Ishikawa (cell line): Measurements from ENCODE around the gene TPRKB.

Experiments used
- CEBPB ChIP-seq: IDR thresholded peaks from 2 replicates; pipeline ENCODE4 v1.6.1; 2012
- CREB1 ChIP-seq: IDR thresholded peaks from 2 replicates; pipeline ENCODE4 v1.6.1; 2012; ENCODE audit warnings: low read depth
- EGR1 ChIP-seq: IDR thresholded peaks from 2 replicates; pipeline ENCODE4 v1.6.1; 2012
- EP300 ChIP-seq: IDR thresholded peaks from 2 replicates; pipeline ENCODE4 v1.6.1; 2012; ENCODE audit warnings: borderline replicate concordance
- FOXM1 ChIP-seq: IDR thresholded peaks from 2 replicates; pipeline ENCODE4 v1.6.1; 2012; ENCODE audit warnings: low read depth, borderline replicate concordance
- MAX ChIP-seq: IDR thresholded peaks from 2 replicates; pipeline ENCODE4 v1.6.1; 2012
- NFIC ChIP-seq: IDR thresholded peaks from 2 replicates; pipeline ENCODE4 v1.6.1; 2012
- RAD21 ChIP-seq: IDR thresholded peaks from 2 replicates; pipeline ENCODE4 v1.6.1; 2012; ENCODE audit warnings: low read depth
- REST ChIP-seq: IDR thresholded peaks from 2 replicates; pipeline ENCODE4 v1.6.1; 2012; ENCODE audit warnings: low read depth, mild to moderate bottlenecking
- TAF1 ChIP-seq: IDR thresholded peaks from 2 replicates; pipeline ENCODE4 v1.6.1; 2012; ENCODE audit warnings: low read depth, mild to moderate bottlenecking
- TCF12 ChIP-seq: IDR thresholded peaks from 2 replicates; pipeline ENCODE4 v1.6.1; 2012; ENCODE audit warnings: low read depth
- TEAD4 ChIP-seq: IDR thresholded peaks from 2 replicates; pipeline ENCODE4 v1.6.1; 2012
- USF1 ChIP-seq: IDR thresholded peaks from 2 replicates; pipeline ENCODE4 v1.6.1; 2012
- YY1 ChIP-seq: IDR thresholded peaks from 2 replicates; pipeline ENCODE4 v1.6.1; 2012; ENCODE audit warnings: low read depth

DNA sequence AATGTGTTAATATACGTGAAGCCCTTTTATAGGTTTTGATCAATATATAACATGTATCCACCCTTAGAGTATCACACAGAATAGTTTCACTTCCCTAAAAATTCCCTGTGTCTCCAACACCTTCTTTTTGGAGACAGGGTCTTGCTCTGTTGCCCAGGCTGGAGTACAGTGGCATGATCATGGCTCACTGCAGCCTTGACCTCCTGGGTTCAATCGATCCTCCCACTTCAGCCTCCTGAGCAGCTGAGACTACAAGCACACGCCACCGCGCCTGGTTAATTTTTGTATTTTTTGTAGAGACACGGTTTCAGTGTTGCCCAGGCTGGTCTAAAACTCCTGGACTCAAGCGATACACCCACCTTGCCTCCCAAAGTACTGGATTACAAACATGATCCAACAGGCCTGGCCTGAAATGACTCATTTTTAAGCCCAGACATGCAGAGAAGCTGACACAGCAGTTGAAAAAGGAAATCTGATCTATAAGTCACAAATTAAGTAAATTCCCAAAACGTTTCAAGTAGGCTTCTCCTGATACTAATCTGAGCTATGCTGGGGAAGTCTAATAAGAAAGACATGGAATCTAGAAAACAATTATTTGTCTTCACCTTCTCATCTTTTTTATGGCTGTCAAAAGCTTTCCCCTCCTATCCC, 39.8 kb upstream of the TPRKB start:
- TF ChIP-seq NFIC (no peak), EP300 (no peak), TEAD4 (no peak), MAX (no peak), YY1 (no peak), REST (no peak), TCF12 (no peak), EGR1 (no peak), RAD21 (no peak), FOXM1 (no peak), CREB1 (no peak), CEBPB (no peak), USF1 (no peak), TAF1 (no peak)
